HG03342 (cell line): ENCODE measurements around the gene DBF4B.
"Not testable (repeated sequence)": the region's sequence is repeated elsewhere in the genome, so short reads cannot be mapped to it uniquely, and the experiment has no call there.

Experiments used
- ATAC-seq: cut with Tn5 transposase; IDR thresholded peaks from one replicate; pipeline ENCODE4 v1.9.1; 2021; ENCODE audit warnings: mild to moderate bottlenecking, moderate library complexity; ENCODE audit not compliant: unreplicated experiment

DBF4B gene

GRCh38 chr17:44708401-44709263 is at the start of gene DBF4B:
TSS of gene DBF4B (plus strand) at chr17:44708665. CDS start at chr17:44708821, 156 bp downstream.
- ATAC-seq, result peak; percentile 57

GRCh38 chr17:44661835-44662234 is 46.6 kb upstream of the DBF4B start:
- ATAC-seq, result no peak

- ATAC-seq, result no peak
Measured at GRCh38 chr17:44663095-44663494, 45.4 kb upstream of the DBF4B start.

GRCh38 chr17:44664867-44665266 is 43.6 kb upstream of the DBF4B start:
- no peak for ATAC-seq

- ATAC-seq, result no peak
Measured at GRCh38 chr17:44666006-44666405, 42.5 kb upstream of the DBF4B start.

GRCh38 chr17:44672479-44673093 is 35.9 kb upstream of the DBF4B start:
- no peak for ATAC-seq

- ATAC-seq, result no peak
Measured at GRCh38 chr17:44673893-44674292, 34.6 kb upstream of the DBF4B start.

GRCh38 chr17:44677136-44677535 is 31.3 kb upstream of the DBF4B start:
- no peak for ATAC-seq

- ATAC-seq, result not testable (repeated sequence)
Measured at GRCh38 chr17:44683303-44683702, 25.2 kb upstream of the DBF4B start.

GRCh38 chr17:44687756-44688155 is 20.7 kb upstream of the DBF4B start:
- no peak for ATAC-seq

- ATAC-seq, result no peak
Measured at GRCh38 chr17:44688200-44688599, 20.3 kb upstream of the DBF4B start.

- no peak for ATAC-seq
Measured at GRCh38 chr17:44688675-44689476, 19.6 kb upstream of the DBF4B start.

GRCh38 chr17:44689477-44690217 is 18.8 kb upstream of the DBF4B start, which contains the start of gene CCDC43:
TSS of gene CCDC43 (minus strand) at chr17:44689776. CDS start at chr17:44689753, 23 bp downstream.
- peak; percentile 78 for ATAC-seq

GRCh38 chr17:44690746-44691306 is 17.6 kb upstream of the DBF4B start:
- ATAC-seq, result not testable (repeated sequence)

GRCh38 chr17:44693609-44694008 is 14.9 kb upstream of the DBF4B start:
- no peak for ATAC-seq

GRCh38 chr17:44700288-44700687 is 8.2 kb upstream of the DBF4B start:
- ATAC-seq, result not testable (repeated sequence)

- no peak for ATAC-seq
Measured at GRCh38 chr17:44707755-44708400, 587 bp upstream of the DBF4B start.

GRCh38 chr17:44719444-44719843 is 11.0 kb downstream of the DBF4B start:
- ATAC-seq, result no peak

GRCh38 chr17:44722254-44722653 is 13.8 kb downstream of the DBF4B start:
- no peak for ATAC-seq

- not testable (repeated sequence) for ATAC-seq
Measured at GRCh38 chr17:44726121-44726520, 17.7 kb downstream of the DBF4B start.
